ENCODE measurements around the gene TMEM176B. TPM values are rescaled to one million over a fixed set of nuclear protein-coding genes. Genes with fewer than 3 reads are reported as not detected.

TMEM176B gene
- polyA plus RNA-seq, 3 donors = 30.6 to 1,279 (median 415) TPM

- no peak overlapping the region for H3K4me3 ChIP-seq (replicated peaks in 1 of 3; ENCODE audit: low read depth in 2 of 3, low read length in 3 of 3)
- peaks cover 0 to 1% (median 0%) of the 10 kb centered on the region in 7 donors for H3K9me3 Mint-ChIP-seq
- H3K4me2 ChIP-seq (replicated peaks; ENCODE audit: extremely low read depth, low read length, poor library complexity, severe bottlenecking) = no peak overlapping the region
- no peaks in the 10 kb centered on the region for H3K9me3 ChIP-seq (replicated peaks in 1 of 2; ENCODE audit: control insufficient read depth in 1 of 2, insufficient read depth in 1 of 2, low read length in 2 of 2)
- H3K79me2 ChIP-seq (ENCODE audit: insufficient read depth, low read length) = peaks cover 5% of the 10 kb centered on the region
- H2AFZ ChIP-seq (ENCODE audit: insufficient read depth, low read depth, low read length, poor library complexity, severe bottlenecking) = no peak overlapping the region
- H3K36me3 ChIP-seq (replicated peaks in 1 of 2; ENCODE audit: control insufficient read depth in 1 of 2, insufficient read depth in 2 of 2, low read length in 2 of 2) = peaks cover 0 to 72% of the 10 kb centered on the region in 2 donors
- no peak overlapping the region for H3K9ac ChIP-seq (ENCODE audit: insufficient read depth, low read length, poor library complexity, severe bottlenecking)
- no peak for TF ChIP-seq CTCF (IDR thresholded peaks at IDR 0.05)
- 100% methylated on average over 2 of the region's 5 CpGs for WGBS (ENCODE audit: insufficient coverage)
- peaks cover 58% of the 10 kb centered on the region for H3K4me1 Mint-ChIP-seq
- no peak for DNase-seq
- intact Hi-C loops (cut with micrococcal nuclease) = no loop called here
- no peak overlapping the region for H3K27ac ChIP-seq (ENCODE audit: low read depth in 1 of 2, low read length in 2 of 2)
- H4K20me1 ChIP-seq (ENCODE audit: insufficient read depth, low read length) = peaks cover 27% of the 10 kb centered on the region
- H3K4me1 ChIP-seq (ENCODE audit: control insufficient read depth in 1 of 2, insufficient read depth in 2 of 2, low read length in 2 of 2) = peaks cover 32 to 57% of the 10 kb centered on the region in 2 donors
- H3K27ac Mint-ChIP-seq = peak overlapping the region in 3 of 7 donors; percentile 23 to 61 (median 42)
- peaks cover 7 to 20% of the 10 kb centered on the region in 2 donors for H3K36me3 Mint-ChIP-seq
- H3K27me3 ChIP-seq (ENCODE audit: control insufficient read depth in 2 of 2, insufficient read depth in 2 of 2, low read length in 2 of 2) = peaks cover 0 to 4% of the 10 kb centered on the region in 2 donors
- no peak overlapping the region for H3K4me3 Mint-ChIP-seq
- H3K27me3 Mint-ChIP-seq (ENCODE audit: low read depth in 3 of 3) = peaks cover 0 to 5% (median 4%) of the 10 kb centered on the region in 3 donors
Measured at GRCh38 chr7:150791304-150791703, 8.9 kb downstream of the TMEM176B start.

- Mint-ChIP-seq H3K9me3 (no peaks in the 10 kb centered on the region), H3K27me3 (ENCODE audit: low read depth in 3 of 3) (peaks cover 0 to 2% (median 1%) of the 10 kb centered on the region in 3 donors), H3K36me3 (peaks cover 7 to 20% of the 10 kb centered on the region in 2 donors), H3K27ac (peak overlapping the region in 2 of 7 donors; percentile 16 to 58), H3K4me3 (no peak overlapping the region), H3K4me1 (peaks cover 61% of the 10 kb centered on the region)
- H3K4me2 ChIP-seq (replicated peaks; ENCODE audit: extremely low read depth, low read length, poor library complexity, severe bottlenecking) = no peak overlapping the region
- peaks cover 0 to 64% of the 10 kb centered on the region in 2 donors for H3K36me3 ChIP-seq (replicated peaks in 1 of 2; ENCODE audit: control insufficient read depth in 1 of 2, insufficient read depth in 2 of 2, low read length in 2 of 2)
- peaks cover 0 to 2% of the 10 kb centered on the region in 2 donors for H3K27me3 ChIP-seq (ENCODE audit: control insufficient read depth in 2 of 2, insufficient read depth in 2 of 2, low read length in 2 of 2)
- H3K4me3 ChIP-seq (replicated peaks in 1 of 3; ENCODE audit: low read depth in 2 of 3, low read length in 3 of 3) = no peak overlapping the region
- peaks cover 25% of the 10 kb centered on the region for H4K20me1 ChIP-seq (ENCODE audit: insufficient read depth, low read length)
- intact Hi-C loops (cut with micrococcal nuclease) = no loop called here
- H3K4me1 ChIP-seq (ENCODE audit: control insufficient read depth in 1 of 2, insufficient read depth in 2 of 2, low read length in 2 of 2) = peaks cover 39 to 59% of the 10 kb centered on the region in 2 donors
- no peak overlapping the region for H3K9ac ChIP-seq (ENCODE audit: insufficient read depth, low read length, poor library complexity, severe bottlenecking)
- H3K27ac ChIP-seq (ENCODE audit: low read depth in 1 of 2, low read length in 2 of 2) = no peak overlapping the region
- no peak overlapping the region for H2AFZ ChIP-seq (ENCODE audit: insufficient read depth, low read depth, low read length, poor library complexity, severe bottlenecking)
- H3K9me3 ChIP-seq (replicated peaks in 1 of 2; ENCODE audit: control insufficient read depth in 1 of 2, insufficient read depth in 1 of 2, low read length in 2 of 2) = no peaks in the 10 kb centered on the region
- no peak for TF ChIP-seq CTCF (IDR thresholded peaks at IDR 0.05)
- H3K79me2 ChIP-seq (ENCODE audit: insufficient read depth, low read length) = peaks cover 5% of the 10 kb centered on the region
- DNase-seq = no peak
- 98% methylated on average over 6 of the region's 9 CpGs for WGBS (ENCODE audit: insufficient coverage)
Measured at GRCh38 chr7:150790416-150791075, 9.6 kb downstream of the TMEM176B start.

Data from CD14-positive monocyte (primary cell).